Measurements from ENCODE around the gene ANKRD30A. TPM values are rescaled to one million over a fixed set of nuclear protein-coding genes. Genes with fewer than 3 reads are reported as not detected.
"Not testable (repeated sequence)": the region's sequence is repeated elsewhere in the genome, so short reads cannot be mapped to it uniquely, and the experiment has no call there.

The ANKRD30A gene, protein sequence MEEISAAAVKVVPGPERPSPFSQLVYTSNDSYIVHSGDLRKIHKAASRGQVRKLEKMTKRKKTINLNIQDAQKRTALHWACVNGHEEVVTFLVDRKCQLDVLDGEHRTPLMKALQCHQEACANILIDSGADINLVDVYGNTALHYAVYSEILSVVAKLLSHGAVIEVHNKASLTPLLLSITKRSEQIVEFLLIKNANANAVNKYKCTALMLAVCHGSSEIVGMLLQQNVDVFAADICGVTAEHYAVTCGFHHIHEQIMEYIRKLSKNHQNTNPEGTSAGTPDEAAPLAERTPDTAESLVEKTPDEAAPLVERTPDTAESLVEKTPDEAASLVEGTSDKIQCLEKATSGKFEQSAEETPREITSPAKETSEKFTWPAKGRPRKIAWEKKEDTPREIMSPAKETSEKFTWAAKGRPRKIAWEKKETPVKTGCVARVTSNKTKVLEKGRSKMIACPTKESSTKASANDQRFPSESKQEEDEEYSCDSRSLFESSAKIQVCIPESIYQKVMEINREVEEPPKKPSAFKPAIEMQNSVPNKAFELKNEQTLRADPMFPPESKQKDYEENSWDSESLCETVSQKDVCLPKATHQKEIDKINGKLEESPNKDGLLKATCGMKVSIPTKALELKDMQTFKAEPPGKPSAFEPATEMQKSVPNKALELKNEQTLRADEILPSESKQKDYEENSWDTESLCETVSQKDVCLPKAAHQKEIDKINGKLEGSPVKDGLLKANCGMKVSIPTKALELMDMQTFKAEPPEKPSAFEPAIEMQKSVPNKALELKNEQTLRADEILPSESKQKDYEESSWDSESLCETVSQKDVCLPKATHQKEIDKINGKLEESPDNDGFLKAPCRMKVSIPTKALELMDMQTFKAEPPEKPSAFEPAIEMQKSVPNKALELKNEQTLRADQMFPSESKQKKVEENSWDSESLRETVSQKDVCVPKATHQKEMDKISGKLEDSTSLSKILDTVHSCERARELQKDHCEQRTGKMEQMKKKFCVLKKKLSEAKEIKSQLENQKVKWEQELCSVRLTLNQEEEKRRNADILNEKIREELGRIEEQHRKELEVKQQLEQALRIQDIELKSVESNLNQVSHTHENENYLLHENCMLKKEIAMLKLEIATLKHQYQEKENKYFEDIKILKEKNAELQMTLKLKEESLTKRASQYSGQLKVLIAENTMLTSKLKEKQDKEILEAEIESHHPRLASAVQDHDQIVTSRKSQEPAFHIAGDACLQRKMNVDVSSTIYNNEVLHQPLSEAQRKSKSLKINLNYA (N-terminal part only)
- not detected for total RNA-seq

DNA sequence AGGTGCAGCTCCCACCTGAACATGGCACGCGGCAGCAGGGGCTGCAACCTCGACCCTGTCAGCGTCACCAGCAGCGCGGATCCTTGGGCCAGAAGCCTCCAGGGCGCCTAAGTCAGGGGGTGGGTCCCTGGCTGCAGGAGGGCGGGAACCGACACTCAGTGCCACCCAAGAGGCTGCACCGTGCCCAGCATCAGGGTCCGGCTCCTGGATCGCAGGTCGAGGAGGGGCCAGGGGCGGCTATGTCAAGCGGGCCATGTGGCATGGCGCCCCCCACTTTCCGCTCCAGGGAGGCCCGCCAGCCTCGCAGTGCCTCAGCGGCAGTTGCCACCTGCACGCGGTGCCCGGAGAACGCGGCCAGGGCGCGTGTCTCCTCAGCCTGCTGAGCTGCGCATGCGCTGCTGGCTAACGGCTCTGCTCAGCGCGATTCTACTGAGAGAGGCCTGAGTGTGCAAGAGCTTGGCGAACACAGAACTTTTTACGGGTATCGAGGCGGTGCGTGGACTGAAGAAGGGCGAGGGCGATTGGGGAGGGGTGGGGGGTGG lies at the start of gene ANKRD30A:
Gene ANKRD30A, plus strand, starts transcription at position 408 of the 542 bp plus-strand sequence. CDS start 190 bp downstream, outside the sequence.
- DNase-seq, result no peak
- ATAC-seq, result no peak
- Mint-ChIP-seq H3K4me3 (no peak within 1 kb of the TSS), H3K36me3 (ENCODE audit: insufficient read depth) (no peaks in the 10 kb centered on the region), H3K9me3 (peaks cover 3% of the 10 kb centered on the region), H3K4me1 (ENCODE audit: low read depth) (no peaks in the 10 kb centered on the region), H3K27me3 (ENCODE audit: low read depth) (no peaks in the 10 kb centered on the region)

DNA sequence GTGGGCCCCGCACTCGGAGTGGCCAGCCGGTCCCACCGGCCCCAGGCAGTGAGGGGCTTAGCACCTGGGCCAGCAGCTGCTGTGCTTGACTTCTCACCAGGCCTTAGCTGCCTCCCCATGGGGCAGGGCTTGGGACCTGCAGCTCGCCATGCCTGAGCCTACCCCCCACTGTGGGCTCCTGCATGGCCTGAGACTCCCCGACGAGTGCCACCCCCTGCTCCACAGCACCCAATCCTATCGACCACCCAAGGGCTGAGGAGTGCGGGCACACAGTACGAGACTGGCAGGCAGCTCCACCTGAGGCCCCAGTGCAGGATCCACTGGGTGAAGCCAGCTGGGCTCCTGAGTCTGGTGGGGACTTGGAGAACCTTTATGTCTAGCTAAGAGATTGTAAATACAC lies 49.3 kb upstream of the ANKRD30A start:
- DNase-seq; ATAC-seq; H3K27me3 Mint-ChIP-seq (ENCODE audit: low read depth); H3K36me3 Mint-ChIP-seq (ENCODE audit: insufficient read depth); H3K4me3 Mint-ChIP-seq; H3K4me1 Mint-ChIP-seq (ENCODE audit: low read depth): not testable (repeated sequence)
- H3K9me3 Mint-ChIP-seq, result peaks cover 17% of the 10 kb centered on the region

DNA sequence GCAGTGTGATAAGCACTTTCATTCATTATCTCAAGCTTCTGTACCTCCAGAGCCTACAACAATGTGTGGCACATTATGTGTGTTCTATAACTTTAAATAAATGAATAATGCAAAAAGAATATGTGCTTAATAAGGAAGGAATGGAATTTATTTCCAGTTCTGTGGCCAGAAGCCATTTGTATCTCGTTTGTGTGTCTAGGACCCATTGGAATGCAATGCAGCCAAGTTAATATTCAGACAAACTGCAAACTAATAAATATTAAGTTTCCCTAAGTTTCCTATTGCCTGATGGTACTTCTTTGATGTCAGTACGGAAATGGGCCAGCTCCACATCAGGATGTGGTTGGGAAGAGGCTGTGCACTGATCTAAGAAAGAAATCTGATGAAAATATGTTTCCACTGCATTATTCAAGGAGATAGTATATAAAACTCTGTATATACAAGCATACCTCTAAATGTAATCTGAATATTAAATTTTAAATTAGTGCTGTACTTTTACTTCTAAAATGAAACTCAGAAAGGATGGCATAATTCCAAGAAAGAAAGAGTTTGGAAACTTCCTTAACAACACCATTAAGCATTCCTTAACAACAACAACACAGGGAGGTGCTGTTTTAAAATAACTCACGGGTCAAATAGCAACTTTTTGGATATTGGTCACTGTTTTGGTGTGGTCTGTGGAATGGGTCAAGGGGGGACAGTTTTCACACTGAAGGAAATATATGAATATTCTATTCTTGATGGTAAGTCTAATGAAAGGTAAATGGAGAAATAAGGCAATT lies 29.4 kb upstream of the ANKRD30A start:
- no peaks in the 10 kb centered on the region for H3K36me3 Mint-ChIP-seq (ENCODE audit: insufficient read depth)
- H3K27me3 Mint-ChIP-seq (ENCODE audit: low read depth), result no peaks in the 10 kb centered on the region
- peaks cover 12% of the 10 kb centered on the region for H3K9me3 Mint-ChIP-seq
- ATAC-seq (no peak), DNase-seq (no peak)
- no peaks in the 10 kb centered on the region for H3K4me1 Mint-ChIP-seq (ENCODE audit: low read depth)
- H3K4me3 Mint-ChIP-seq, result no peak overlapping the region

DNA sequence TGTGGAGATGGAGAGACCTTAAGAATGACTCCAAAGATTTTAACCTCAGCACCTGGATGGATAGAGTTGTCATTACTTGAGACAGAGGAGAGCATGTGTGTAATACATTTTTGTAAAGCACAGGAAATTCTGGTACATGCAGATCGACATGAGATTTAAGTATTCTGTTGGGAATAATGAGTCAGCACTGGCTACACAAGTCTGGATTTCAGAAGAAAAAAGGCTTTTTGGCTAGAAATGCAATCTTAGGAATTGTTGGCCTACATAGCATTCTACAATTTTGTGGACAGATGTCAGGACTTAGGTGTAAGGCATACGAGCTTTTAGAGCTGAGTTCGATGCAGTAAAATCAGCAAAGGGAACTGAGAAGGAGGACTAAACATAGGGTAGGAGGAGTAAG lies 24.1 kb upstream of the ANKRD30A start:
- Mint-ChIP-seq H3K27me3 (ENCODE audit: low read depth) (no peaks in the 10 kb centered on the region), H3K36me3 (ENCODE audit: insufficient read depth) (no peaks in the 10 kb centered on the region), H3K4me1 (ENCODE audit: low read depth) (no peaks in the 10 kb centered on the region), H3K4me3 (no peak overlapping the region), H3K9me3 (peaks cover 22% of the 10 kb centered on the region)
- DNase-seq (no peak), ATAC-seq (no peak)

DNA sequence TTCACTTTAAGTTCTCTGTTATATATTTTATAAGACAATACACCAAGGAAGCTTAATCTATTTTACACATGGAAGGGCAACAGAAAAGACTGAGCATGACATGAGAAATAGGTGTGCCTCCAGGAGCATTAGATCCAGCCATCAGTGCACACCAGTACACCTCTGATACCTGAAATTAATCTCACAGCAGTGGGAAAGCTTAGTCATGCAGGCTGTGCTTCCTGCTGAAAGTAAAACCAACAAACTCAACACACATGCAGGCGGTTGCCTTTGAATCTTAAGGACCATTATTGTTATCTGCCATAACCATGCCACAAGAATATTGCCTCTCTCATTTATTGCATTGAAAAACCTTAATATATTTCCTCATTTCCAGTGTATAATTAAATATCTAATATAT lies 16.4 kb upstream of the ANKRD30A start:
- Mint-ChIP-seq H3K4me1 (ENCODE audit: low read depth) (no peaks in the 10 kb centered on the region), H3K4me3 (no peak overlapping the region), H3K36me3 (ENCODE audit: insufficient read depth) (no peaks in the 10 kb centered on the region), H3K9me3 (peaks cover 11% of the 10 kb centered on the region), H3K27me3 (ENCODE audit: low read depth) (no peaks in the 10 kb centered on the region)
- DNase-seq, result no peak
- ATAC-seq, result no peak

DNA sequence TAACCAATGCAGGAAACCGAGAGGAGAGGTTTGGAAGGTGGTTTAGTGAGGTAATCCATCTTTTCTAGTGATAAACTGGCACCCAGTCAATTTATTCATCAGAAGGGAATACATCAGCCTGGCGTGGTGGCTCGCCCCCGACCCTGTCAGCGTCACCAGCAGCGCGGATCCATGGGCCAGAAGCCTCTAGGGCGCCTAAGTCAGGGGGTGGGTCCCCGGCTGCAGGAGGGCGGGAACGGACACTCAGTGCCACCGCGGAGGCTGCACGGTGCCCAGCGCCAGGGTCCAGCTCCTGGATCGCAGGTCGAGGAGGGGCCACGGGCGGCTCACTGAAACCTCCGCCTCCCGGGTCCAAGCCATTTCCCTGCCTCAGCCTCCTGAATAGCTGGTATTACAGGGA lies 866 bp upstream of the ANKRD30A start:
- Mint-ChIP-seq H3K9me3 (peaks cover 3% of the 10 kb centered on the region), H3K27me3 (ENCODE audit: low read depth) (no peaks in the 10 kb centered on the region), H3K4me3 (no peak overlapping the region), H3K36me3 (ENCODE audit: insufficient read depth) (no peaks in the 10 kb centered on the region), H3K4me1 (ENCODE audit: low read depth) (no peaks in the 10 kb centered on the region)
- no peak for DNase-seq
- no peak for ATAC-seq

DNA sequence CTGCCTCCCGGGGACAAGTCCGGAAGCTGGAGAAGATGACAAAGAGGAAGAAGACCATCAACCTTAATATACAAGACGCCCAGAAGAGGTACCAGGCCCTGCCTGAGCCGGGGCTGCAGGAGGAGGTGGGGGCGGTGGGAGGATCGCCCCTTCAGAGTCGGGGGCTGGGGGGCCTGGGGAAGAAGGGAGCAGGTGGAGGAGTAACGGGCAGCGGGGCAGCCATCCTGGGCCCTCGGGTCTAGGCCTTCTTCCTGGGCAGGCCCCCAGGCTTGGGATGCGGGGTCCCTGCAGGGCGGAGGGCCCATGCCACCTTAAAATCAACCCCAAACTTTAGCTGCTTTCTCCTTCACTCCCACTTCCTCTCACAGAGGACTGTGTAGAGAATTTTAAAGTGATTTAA lies 523 bp downstream of the ANKRD30A start:
- H3K4me1 Mint-ChIP-seq (ENCODE audit: low read depth), result no peaks in the 10 kb centered on the region
- H3K4me3 Mint-ChIP-seq, result no peak overlapping the region
- DNase-seq (no peak), ATAC-seq (no peak)
- no peaks in the 10 kb centered on the region for H3K36me3 Mint-ChIP-seq (ENCODE audit: insufficient read depth)
- no peaks in the 10 kb centered on the region for H3K27me3 Mint-ChIP-seq (ENCODE audit: low read depth)
- H3K9me3 Mint-ChIP-seq, result peaks cover 3% of the 10 kb centered on the region

DNA sequence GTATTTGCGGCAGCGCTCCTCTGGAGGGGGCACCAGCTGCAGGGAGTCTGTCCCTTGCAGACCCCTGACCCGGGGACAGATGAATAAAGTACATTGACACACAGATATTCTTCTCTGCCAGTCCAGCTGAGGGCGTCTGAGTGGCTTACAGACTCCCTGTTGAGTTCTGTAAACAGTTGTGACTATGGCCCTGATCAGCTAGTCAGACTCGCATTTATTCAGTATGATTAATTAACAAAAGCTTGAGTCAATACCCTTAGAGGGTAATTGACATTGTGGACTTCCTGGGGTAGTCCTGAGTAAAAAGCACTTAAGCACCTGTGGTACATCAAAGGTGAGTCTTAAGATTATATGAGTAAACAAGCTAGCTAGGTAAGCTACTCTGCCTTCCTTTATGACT lies 21.0 kb downstream of the ANKRD30A start:
- peaks cover 15% of the 10 kb centered on the region for H3K9me3 Mint-ChIP-seq
- H3K4me1 Mint-ChIP-seq (ENCODE audit: low read depth), result no peaks in the 10 kb centered on the region
- no peaks in the 10 kb centered on the region for H3K27me3 Mint-ChIP-seq (ENCODE audit: low read depth)
- DNase-seq (no peak), ATAC-seq (no peak)
- H3K4me3 Mint-ChIP-seq, result no peak overlapping the region
- no peaks in the 10 kb centered on the region for H3K36me3 Mint-ChIP-seq (ENCODE audit: insufficient read depth)

DNA sequence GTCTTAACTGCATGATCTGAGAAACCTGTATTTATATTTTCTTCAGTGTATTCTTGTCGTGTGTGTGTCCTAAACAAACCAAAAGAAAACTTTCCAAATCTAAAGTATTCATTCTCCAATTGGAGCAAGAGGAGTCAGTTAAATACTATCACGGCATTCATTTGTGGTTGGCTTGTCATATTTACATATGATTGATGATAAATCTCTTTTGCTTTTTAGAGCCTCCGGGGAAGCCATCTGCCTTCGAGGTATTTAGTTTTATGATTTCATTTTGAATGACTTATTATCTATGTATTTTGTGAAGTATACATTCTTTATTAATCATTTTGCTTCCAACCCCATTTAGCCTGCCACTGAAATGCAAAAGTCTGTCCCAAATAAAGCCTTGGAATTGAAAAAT lies 37.0 kb downstream of the ANKRD30A start:
- not testable (repeated sequence) for ATAC-seq; H3K9me3 Mint-ChIP-seq; DNase-seq; H3K4me1 Mint-ChIP-seq (ENCODE audit: low read depth); H3K4me3 Mint-ChIP-seq; H3K27me3 Mint-ChIP-seq (ENCODE audit: low read depth); H3K36me3 Mint-ChIP-seq (ENCODE audit: insufficient read depth)

DNA sequence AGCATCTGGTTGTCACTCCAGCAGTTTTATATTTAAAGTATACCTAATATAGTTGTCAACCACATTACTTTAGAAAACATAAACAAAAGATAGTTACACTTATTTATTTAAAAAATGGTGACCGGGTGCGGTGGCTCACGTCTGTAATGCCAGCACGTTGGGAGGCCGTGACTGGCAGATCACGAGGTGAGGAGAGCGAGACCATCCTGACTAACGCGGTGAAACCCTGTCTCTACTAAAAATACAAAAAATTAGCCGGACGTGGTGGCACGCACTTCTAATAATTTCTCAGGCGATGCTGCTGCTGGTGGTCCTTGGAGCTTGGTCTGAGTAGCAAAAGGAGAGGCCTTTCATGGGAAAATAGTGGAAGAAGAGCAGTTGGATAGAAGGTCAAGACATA lies 46.5 kb downstream of the ANKRD30A start:
- not testable (repeated sequence) for ATAC-seq; H3K36me3 Mint-ChIP-seq (ENCODE audit: insufficient read depth); H3K27me3 Mint-ChIP-seq (ENCODE audit: low read depth); DNase-seq; H3K4me1 Mint-ChIP-seq (ENCODE audit: low read depth); H3K9me3 Mint-ChIP-seq; H3K4me3 Mint-ChIP-seq

DNA sequence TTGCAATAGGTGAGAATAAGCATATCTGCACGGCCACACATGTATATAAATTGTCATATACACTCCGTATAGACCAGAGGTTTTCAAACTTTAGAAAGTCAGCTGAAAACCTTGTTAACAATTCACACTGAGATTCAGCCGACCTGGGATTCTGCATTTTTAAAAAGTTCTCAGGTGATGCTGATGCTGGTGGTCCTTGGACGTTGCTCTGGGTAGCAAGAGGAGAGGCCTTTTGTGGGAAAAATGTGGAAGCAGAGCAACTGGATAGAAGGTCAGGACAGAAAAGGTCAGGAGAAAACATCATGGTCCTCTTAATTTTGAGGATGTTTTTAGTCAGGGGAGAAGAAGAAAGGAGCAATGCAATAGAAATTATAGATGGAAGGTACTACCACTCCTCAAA lies 52.9 kb downstream of the ANKRD30A start:
- not testable (repeated sequence) for ATAC-seq; DNase-seq; H3K9me3 Mint-ChIP-seq; H3K4me1 Mint-ChIP-seq (ENCODE audit: low read depth); H3K27me3 Mint-ChIP-seq (ENCODE audit: low read depth); H3K36me3 Mint-ChIP-seq (ENCODE audit: insufficient read depth); H3K4me3 Mint-ChIP-seq

DNA sequence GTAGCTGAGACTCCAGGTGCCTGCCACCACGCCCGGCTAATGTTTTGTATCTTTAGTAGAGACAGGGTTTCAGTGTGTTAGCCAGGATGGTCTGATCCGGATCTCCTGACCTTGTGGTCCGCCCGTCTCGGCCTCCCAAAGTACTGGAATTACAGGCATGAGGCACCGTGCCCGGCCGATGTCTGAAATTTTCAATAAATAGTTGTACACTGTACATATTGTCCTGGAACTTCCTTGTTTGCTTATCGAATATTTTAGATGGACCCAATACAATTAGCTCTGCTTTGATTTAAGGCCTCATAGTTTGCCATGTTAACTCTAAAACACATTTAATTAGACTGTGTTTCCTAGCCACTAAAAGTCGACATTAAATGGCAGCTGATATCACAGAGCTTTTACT lies 57.3 kb downstream of the ANKRD30A start:
- not testable (repeated sequence) for H3K27me3 Mint-ChIP-seq (ENCODE audit: low read depth); H3K4me3 Mint-ChIP-seq; ATAC-seq

DNA sequence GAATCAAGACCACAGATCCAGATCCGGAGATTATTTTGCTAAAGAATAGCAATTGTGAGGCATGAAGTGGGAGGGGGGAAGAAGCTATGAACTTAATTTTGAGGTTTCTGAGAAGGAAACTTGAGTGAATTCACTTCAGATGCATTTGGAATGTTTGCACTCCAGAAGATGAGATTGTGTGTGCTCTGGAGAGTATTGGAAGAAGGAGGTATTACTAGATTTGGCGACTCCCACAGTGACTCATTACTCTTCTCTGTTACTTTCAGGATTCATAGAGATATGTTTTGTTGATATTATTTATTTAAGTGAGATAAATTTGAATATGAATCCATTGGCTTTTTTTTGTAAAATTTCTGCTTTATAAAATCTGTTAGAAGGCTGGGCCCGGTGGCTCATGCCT lies 80.7 kb downstream of the ANKRD30A start:
- DNase-seq (no peak), ATAC-seq (no peak)
- no peaks in the 10 kb centered on the region for H3K4me1 Mint-ChIP-seq (ENCODE audit: low read depth)
- no peaks in the 10 kb centered on the region for H3K27me3 Mint-ChIP-seq (ENCODE audit: low read depth)
- H3K36me3 Mint-ChIP-seq (ENCODE audit: insufficient read depth), result no peaks in the 10 kb centered on the region
- H3K9me3 Mint-ChIP-seq, result peaks cover 37% of the 10 kb centered on the region
- no peak overlapping the region for H3K4me3 Mint-ChIP-seq

More for the DNA sequence above, 57.3 kb downstream of the ANKRD30A start:
- H3K36me3 Mint-ChIP-seq (ENCODE audit: insufficient read depth); H3K9me3 Mint-ChIP-seq; H3K4me1 Mint-ChIP-seq (ENCODE audit: low read depth); DNase-seq: not testable (repeated sequence)

All from activated T-cell treated with anti-CD3 and anti-CD28 coated beads, Interleukin-2, amount 50 U/mL, for 4 hours (primary cell).